ENCODE measurements around the gene MDH1.

The MDH1 gene

GRCh38 chr2:63580651-63581297, 8.0 kb upstream of the MDH1 start:
- TF ChIP-seq FOXP2 (optimal IDR thresholded peaks at IDR 0.05; ENCODE audit: borderline replicate concordance, extremely low read depth, extremely low read length, insufficient read depth): no peak
- TF ChIP-seq POLR2AphosphoS5 (IDR thresholded peaks at IDR 0.05; ENCODE audit: low read depth, low read length): no peak
- no peak for TF ChIP-seq TAF1 (IDR thresholded peaks at IDR 0.05; ENCODE audit: borderline replicate concordance, insufficient read depth, low read length)
- TF ChIP-seq REST (IDR thresholded peaks at IDR 0.05; ENCODE audit: insufficient read depth in 1 of 2, low read depth in 2 of 2, low read length in 2 of 2): no peak
- no peak for TF ChIP-seq SIN3A (IDR thresholded peaks at IDR 0.05; ENCODE audit: borderline replicate concordance, insufficient read depth, low read length)

- TF ChIP-seq REST (IDR thresholded peaks at IDR 0.05; ENCODE audit: insufficient read depth in 1 of 2, low read depth in 2 of 2, low read length in 2 of 2) (no peak), TAF1 (IDR thresholded peaks at IDR 0.05; ENCODE audit: borderline replicate concordance, insufficient read depth, low read length) (no peak), FOXP2 (optimal IDR thresholded peaks at IDR 0.05; ENCODE audit: borderline replicate concordance, extremely low read depth, extremely low read length, insufficient read depth) (no peak), SIN3A (IDR thresholded peaks at IDR 0.05; ENCODE audit: borderline replicate concordance, insufficient read depth, low read length) (no peak), POLR2AphosphoS5 (IDR thresholded peaks at IDR 0.05; ENCODE audit: low read depth, low read length) (no peak)
These were observed 7.3 kb upstream of the MDH1 start for GRCh38 chr2:63581298-63581961.

GRCh38 chr2:63582873-63583272, 5.9 kb upstream of the MDH1 start:
- TF ChIP-seq TAF1 (IDR thresholded peaks at IDR 0.05; ENCODE audit: borderline replicate concordance, insufficient read depth, low read length): no peak
- TF ChIP-seq SIN3A (IDR thresholded peaks at IDR 0.05; ENCODE audit: borderline replicate concordance, insufficient read depth, low read length): no peak
- TF ChIP-seq REST (IDR thresholded peaks at IDR 0.05; ENCODE audit: insufficient read depth in 1 of 2, low read depth in 2 of 2, low read length in 2 of 2): no peak
- no peak for TF ChIP-seq FOXP2 (optimal IDR thresholded peaks at IDR 0.05; ENCODE audit: borderline replicate concordance, extremely low read depth, extremely low read length, insufficient read depth)
- TF ChIP-seq POLR2AphosphoS5 (IDR thresholded peaks at IDR 0.05; ENCODE audit: low read depth, low read length): no peak

GRCh38 chr2:63587814-63588384, 864 bp upstream of the MDH1 start:
- TF ChIP-seq TAF1 (IDR thresholded peaks at IDR 0.05; ENCODE audit: borderline replicate concordance, insufficient read depth, low read length) (no peak), POLR2AphosphoS5 (IDR thresholded peaks at IDR 0.05; ENCODE audit: low read depth, low read length) (no peak), SIN3A (IDR thresholded peaks at IDR 0.05; ENCODE audit: borderline replicate concordance, insufficient read depth, low read length) (no peak), FOXP2 (optimal IDR thresholded peaks at IDR 0.05; ENCODE audit: borderline replicate concordance, extremely low read depth, extremely low read length, insufficient read depth) (no peak), REST (IDR thresholded peaks at IDR 0.05; ENCODE audit: insufficient read depth in 1 of 2, low read depth in 2 of 2, low read length in 2 of 2) (no peak)
